Right lobe of liver (tissue), 6 donors: Measurements from ENCODE around the gene E2F1. TPM values are rescaled to one million over a fixed set of nuclear protein-coding genes. Genes with fewer than 3 reads are reported as not detected.
"Not testable (repeated sequence)": the region's sequence is repeated elsewhere in the genome, so short reads cannot be mapped to it uniquely, and the experiment has no call there.

Experiments
- ATAC-seq, 4 donors: fragments of 200-7000 bp; cut with Tn5 transposase; one replicate each; pipeline ENCODE4 v1.9.1; 2020; ENCODE audit warnings: mild to moderate bottlenecking in 4 of 4, moderate library complexity in 4 of 4
- DNase-seq, 3 donors: peaks; one replicate each; pipeline ENCODE4 v3.0.0-alpha.2; 2020
- H3K27ac ChIP-seq, 3 donors: fragments of 200-600 bp; one replicate each; pipeline ENCODE4 v1.8.0; 2022
- H3K27me3 ChIP-seq, 2 donors: fragments of 200-600 bp; one replicate each; pipeline ENCODE4 v1.8.0; 2022
- H3K36me3 ChIP-seq, 4 donors: fragments of 200-600 bp; sonication (generic) in 1 of 4; one replicate each; pipeline versions ENCODE4 v1.5.1 to v1.8.0; 2017 to 2022; ENCODE audit warnings: control low read depth in 1 of 4
- H3K4me1 ChIP-seq, 4 donors: fragments of 200-600 bp; sonication (generic) in 1 of 4; one replicate each; pipeline versions ENCODE4 v1.5.1 to v1.8.0; 2017 to 2022; ENCODE audit warnings: control low read depth in 1 of 4
- H3K4me3 ChIP-seq, 3 donors: fragments of 200-600 bp; one replicate each; pipeline ENCODE4 v1.8.0; 2022
- H3K9me3 ChIP-seq, 4 donors: fragments of 200-600 bp; sonication (generic) in 1 of 4; one replicate each; pipeline versions ENCODE4 v1.5.1 to v1.8.0; 2017 to 2022; ENCODE audit warnings: control low read depth in 1 of 4
- CTCF ChIP-seq, 4 donors: fragments of 200-600 bp in 3 of 4; fragments of 450-650 bp in 1 of 4; IDR thresholded peaks; one replicate each; pipeline versions ENCODE4 v1.5.1 to v1.8.0; 2016 to 2022; ENCODE audit warnings: antibody characterized with exemption in 4 of 4, mild to moderate bottlenecking in 2 of 4
- POLR2A ChIP-seq: fragments of 450-650 bp; IDR thresholded peaks from one replicate; pipeline ENCODE4 v1.6.1; 2017; ENCODE audit warnings: antibody characterized with exemption, mild to moderate bottlenecking
- WGBS: methylation state at CpG from one replicate; pipeline ENCODE4 v1.1.6; 2018; ENCODE audit warnings: low coverage, low lambda C conversion rate; ENCODE audit not compliant: insufficient coverage; ENCODE audit errors: missing lambda C conversion rate; 5-methylcytosine and 5-hydroxymethylcytosine counted together
- intact Hi-C, 2 donors: fragments of 100-400 bp; cut with DNase I; formaldehyde crosslinking; loops; one replicate each; pipeline versions ENCODE4 v1.11.2 to v1.14.1; 2022
- total RNA-seq, 6 experiments: library from RNA; depleted of rRNA in 2 of 6; stranded (reverse); fragments of >200 nt in 2 of 6; fragmentation: NEBNext Ultra II Directional in 3 of 6; extraction: Animal tissue kit (Norgen Biotek cat#: 25700) in 3 of 6; gene quantifications; one replicate each; pipeline versions ENCODE4 v1.1.0 to v1.2.4, GENCODE V29; 2016 to 2023
- donor health status: DM: no; HTN: yes; CAD: no.
- donor health status: DM: no; HTN: no; CAD: no.
- donor health status: DM: no; HTN: no; CAD: no.
- donor health status: DM: no; HTN: yes; CAD: no.
- donor health status: DM: no; HTN: yes; CAD: no.

E2F1 gene
- total RNA-seq, 6 experiments from 2014 or later: 0.24 to 8.8 (median 0.77) TPM

- DNase-seq: no peak
- ATAC-seq: no peak
- Histone ChIP-seq H3K9me3 (no peaks in the 10 kb centered on the region), H3K4me1 (peaks cover 0 to 43% (median 8%) of the 10 kb centered on the region in 4 donors), H3K4me3 (no peak overlapping the region), H3K27ac (no peak overlapping the region), H3K27me3 (no peaks in the 10 kb centered on the region), H3K36me3 (peaks cover 0 to 10% (median under 1%) of the 10 kb centered on the region in 4 donors)
- intact Hi-C loops: no loop called here
- 82% methylated on average over 9 of the region's 19 CpGs for WGBS
- TF ChIP-seq CTCF (IDR thresholded peaks at IDR 0.05) (no peak), POLR2A (no peak)
Observed at GRCh38 chr20:33649201-33649681, 36.9 kb downstream of the E2F1 start.

- no peaks in the 10 kb centered on the region for H3K9me3 ChIP-seq
- ATAC-seq (no peak), DNase-seq (no peak)
- intact Hi-C loops: no loop called here
- 89% methylated on average over 6 of the region's 14 CpGs for WGBS
- peaks cover 0 to 42% (median 8%) of the 10 kb centered on the region in 4 donors for H3K4me1 ChIP-seq
- no peaks in the 10 kb centered on the region for H3K27me3 ChIP-seq
- H3K4me3 ChIP-seq: no peak overlapping the region
- TF ChIP-seq CTCF (IDR thresholded peaks at IDR 0.05): no peak
- TF ChIP-seq POLR2A: no peak
- H3K27ac ChIP-seq: peak overlapping the region in 1 of 3 donors; percentile 65
- peaks cover 0 to 14% (median under 1%) of the 10 kb centered on the region in 4 donors for H3K36me3 ChIP-seq
Observed at GRCh38 chr20:33648396-33649004, 37.7 kb downstream of the E2F1 start.

- DNase-seq: peak in 1 of 3 donors; percentile 69
- H3K27me3 ChIP-seq: no peaks in the 10 kb centered on the region
- peak overlapping the region; percentile 22 to 80 (median 65) for H3K27ac ChIP-seq
- ATAC-seq: peak; percentile 87 to 92 (median 91)
- peaks cover 0 to 14% (median under 1%) of the 10 kb centered on the region in 4 donors for H3K36me3 ChIP-seq
- TF ChIP-seq POLR2A (no peak), CTCF (IDR thresholded peaks at IDR 0.05) (no peak)
- 31% methylated on average over 10 of the region's 11 CpGs for WGBS
- intact Hi-C loops: no loop called here
- H3K4me1 ChIP-seq: peaks cover 0 to 38% (median 8%) of the 10 kb centered on the region in 4 donors
- H3K4me3 ChIP-seq: peak overlapping the region; percentile 5 to 34 (median 34)
- H3K9me3 ChIP-seq: no peaks in the 10 kb centered on the region
Observed at GRCh38 chr20:33647603-33648395, 38.4 kb downstream of the E2F1 start.

- not testable (repeated sequence) for DNase-seq
- WGBS: 47% methylated on average over 14 of the region's 14 CpGs
Observed at GRCh38 chr20:33646959-33647602, 39.1 kb downstream of the E2F1 start.

More at GRCh38 chr20:33646959-33647602, 39.1 kb downstream of the E2F1 start:
- H3K4me1 ChIP-seq: peaks cover 0 to 38% (median 8%) of the 10 kb centered on the region in 4 donors
- H3K9me3 ChIP-seq, H3K27me3 ChIP-seq, intact Hi-C loops: not testable (repeated sequence)
- H3K4me3 ChIP-seq: peak overlapping the region; percentile 5 to 34 (median 34)
- peaks cover 0 to 14% (median under 1%) of the 10 kb centered on the region in 4 donors for H3K36me3 ChIP-seq
- ATAC-seq: peak; percentile 17 to 43 (median 32)
- H3K27ac ChIP-seq: peak overlapping the region; percentile 22 to 80 (median 65)
